ENCODE data around the gene DNAJC28. TPM values are rescaled to one million over a fixed set of nuclear protein-coding genes. Genes with fewer than 3 reads are reported as not detected.

DNAJC28 gene
- total and polyA plus RNA-seq, 2 donors (not counting 1 experiment from before 2014, with no cell fraction given) = 0.30 to 2.5 TPM

DNA sequence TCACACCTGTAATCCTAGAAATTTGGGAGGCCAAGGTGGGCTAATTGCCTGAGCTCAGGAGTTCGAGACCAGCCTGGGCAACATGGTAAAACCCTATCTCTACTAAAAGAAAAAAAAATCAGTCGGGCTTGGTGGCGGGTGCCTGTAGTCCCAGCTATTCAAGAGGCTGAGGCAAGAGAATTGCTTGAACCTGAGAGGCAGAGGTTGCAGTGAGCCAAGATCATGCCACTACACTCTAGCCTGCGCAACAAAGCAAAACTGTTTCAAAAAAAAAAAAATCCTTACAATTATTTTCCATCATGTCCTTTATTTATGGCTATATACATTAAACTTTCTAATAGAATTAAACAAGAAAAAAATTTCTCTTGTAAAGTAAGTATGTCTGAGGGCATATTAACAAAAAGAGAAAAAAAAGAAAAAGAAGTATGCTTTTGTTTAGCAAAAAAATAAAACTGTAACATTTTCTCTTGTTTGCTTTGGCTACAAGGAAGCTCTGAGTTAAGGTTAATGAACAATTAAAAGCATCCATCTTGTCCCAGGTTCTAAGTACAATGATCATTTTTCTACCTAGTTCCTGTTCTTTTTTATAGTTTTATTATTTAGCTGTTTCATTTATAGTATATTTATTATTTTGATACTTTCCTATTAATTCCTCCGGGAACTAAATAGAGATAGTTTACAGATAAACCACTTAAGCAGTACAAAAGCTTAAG is 29.8 kb downstream of the DNAJC28 start:
- H3K9me3 Mint-ChIP-seq (ENCODE audit: insufficient read depth) = no peaks in the 10 kb centered on the region
- no peak for ATAC-seq (ENCODE audit: low read depth)
- Histone ChIP-seq H3K4me3 (ENCODE audit: control extremely low read depth in 1 of 5, extremely low read depth in 1 of 5, insufficient read depth in 1 of 5, low read depth in 2 of 5, low read length in 4 of 5) (no peak overlapping the region), H3K27ac (ENCODE audit: low read length in 2 of 2) (no peak overlapping the region), H3K9ac (ENCODE audit: low read length) (no peak overlapping the region), H3K4me1 (ENCODE audit: control insufficient read depth in 2 of 2, insufficient read depth in 2 of 2, low read length in 2 of 2) (no peaks in the 10 kb centered on the region), H3K36me3 (replicated peaks in 1 of 2; ENCODE audit: control extremely low read depth in 1 of 2, control insufficient read depth in 1 of 2, extremely low read depth in 1 of 2, insufficient read depth in 2 of 2, low read length in 1 of 2) (peaks cover 3 to 15% of the 10 kb centered on the region in 2 experiments), H3K4me2 (replicated peaks; ENCODE audit: low read depth, low read length, poor library complexity, severe bottlenecking) (no peak overlapping the region), H2AFZ (ENCODE audit: insufficient read depth, low read depth, low read length, poor library complexity, severe bottlenecking) (no peak overlapping the region), H4K20me1 (ENCODE audit: control insufficient read depth, insufficient read depth, low read length, poor library complexity, severe bottlenecking) (no peaks in the 10 kb centered on the region), H3K9me3 (ENCODE audit: control extremely low read depth in 1 of 3, control insufficient read depth in 2 of 3, insufficient read depth in 1 of 3, low read length in 2 of 3) (no peaks in the 10 kb centered on the region), H3K79me2 (ENCODE audit: control insufficient read depth, insufficient read depth, low read length) (no peaks in the 10 kb centered on the region), H3K27me3 (replicated peaks in 1 of 4; ENCODE audit: control extremely low read depth in 1 of 4, control insufficient read depth in 3 of 4, insufficient read depth in 4 of 4, low read length in 3 of 4) (no peaks in the 10 kb centered on the region)
- no peaks in the 10 kb centered on the region for H3K27me3 Mint-ChIP-seq
- ChIA-PET POLR2A (interaction anchor here (1.3 kb wide), 1 partner anchor 19 kb away, joined by 4 read pairs; no protein-coding TSS in a partner anchor), CTCF (interaction anchor here (0.6 to 1.4 kb wide), 5 partner anchors 17 to 265 kb away, joined by 3 to 5 read pairs (median 3); partner anchors contain the start of gene TMEM50B)
- H3K27ac Mint-ChIP-seq = no peak overlapping the region
- no peak for DNase-seq
- no peak overlapping the region for H3K4me3 Mint-ChIP-seq
- no peak for TF ChIP-seq EZH2 (IDR thresholded peaks at IDR 0.05; ENCODE audit: borderline replicate concordance, insufficient read depth, low read depth, low read length, poor library complexity, severe bottlenecking)
- TF ChIP-seq, protein P1, sequence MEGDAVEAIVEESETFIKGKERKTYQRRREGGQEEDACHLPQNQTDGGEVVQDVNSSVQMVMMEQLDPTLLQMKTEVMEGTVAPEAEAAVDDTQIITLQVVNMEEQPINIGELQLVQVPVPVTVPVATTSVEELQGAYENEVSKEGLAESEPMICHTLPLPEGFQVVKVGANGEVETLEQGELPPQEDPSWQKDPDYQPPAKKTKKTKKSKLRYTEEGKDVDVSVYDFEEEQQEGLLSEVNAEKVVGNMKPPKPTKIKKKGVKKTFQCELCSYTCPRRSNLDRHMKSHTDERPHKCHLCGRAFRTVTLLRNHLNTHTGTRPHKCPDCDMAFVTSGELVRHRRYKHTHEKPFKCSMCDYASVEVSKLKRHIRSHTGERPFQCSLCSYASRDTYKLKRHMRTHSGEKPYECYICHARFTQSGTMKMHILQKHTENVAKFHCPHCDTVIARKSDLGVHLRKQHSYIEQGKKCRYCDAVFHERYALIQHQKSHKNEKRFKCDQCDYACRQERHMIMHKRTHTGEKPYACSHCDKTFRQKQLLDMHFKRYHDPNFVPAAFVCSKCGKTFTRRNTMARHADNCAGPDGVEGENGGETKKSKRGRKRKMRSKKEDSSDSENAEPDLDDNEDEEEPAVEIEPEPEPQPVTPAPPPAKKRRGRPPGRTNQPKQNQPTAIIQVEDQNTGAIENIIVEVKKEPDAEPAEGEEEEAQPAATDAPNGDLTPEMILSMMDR (IDR thresholded peaks at IDR 0.05) = no peak
- WGBS (ENCODE audit: insufficient coverage) = 100% methylated on average over 1 of the region's 5 CpGs
- no peaks in the 10 kb centered on the region for H3K4me1 Mint-ChIP-seq
- intact Hi-C loops (cut with micrococcal nuclease) = no loop called here

DNA sequence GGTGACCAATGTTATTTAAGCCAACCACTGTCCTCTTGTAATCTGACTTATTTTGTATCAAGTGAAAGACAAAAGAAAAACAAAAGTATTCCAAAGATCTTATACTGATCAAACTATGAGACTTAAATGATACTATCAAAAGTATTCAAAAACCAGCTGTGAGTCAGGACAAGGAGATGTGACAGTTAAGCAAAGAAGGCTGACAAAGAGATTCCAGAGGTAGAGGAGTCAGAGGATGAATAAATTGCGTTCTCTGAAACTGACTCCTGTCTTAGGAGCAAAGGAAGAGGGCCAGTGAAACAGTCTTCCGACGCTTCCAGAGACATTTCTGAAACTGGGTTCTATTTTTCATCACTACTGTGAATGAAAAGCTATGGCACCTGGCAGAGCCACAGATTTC is 32.7 kb downstream of the DNAJC28 start:
- Histone ChIP-seq H3K9me3 (ENCODE audit: control extremely low read depth in 1 of 3, control insufficient read depth in 2 of 3, insufficient read depth in 1 of 3, low read length in 2 of 3) (no peaks in the 10 kb centered on the region), H4K20me1 (ENCODE audit: control insufficient read depth, insufficient read depth, low read length, poor library complexity, severe bottlenecking) (no peaks in the 10 kb centered on the region), H3K27ac (ENCODE audit: low read length in 2 of 2) (no peak overlapping the region), H3K4me3 (ENCODE audit: control extremely low read depth in 1 of 5, extremely low read depth in 1 of 5, insufficient read depth in 1 of 5, low read depth in 2 of 5, low read length in 4 of 5) (no peak overlapping the region), H2AFZ (ENCODE audit: insufficient read depth, low read depth, low read length, poor library complexity, severe bottlenecking) (no peak overlapping the region), H3K36me3 (replicated peaks in 1 of 2; ENCODE audit: control extremely low read depth in 1 of 2, control insufficient read depth in 1 of 2, extremely low read depth in 1 of 2, insufficient read depth in 2 of 2, low read length in 1 of 2) (peaks cover 3 to 22% of the 10 kb centered on the region in 2 experiments), H3K9ac (ENCODE audit: low read length) (no peak overlapping the region), H3K27me3 (replicated peaks in 1 of 4; ENCODE audit: control extremely low read depth in 1 of 4, control insufficient read depth in 3 of 4, insufficient read depth in 4 of 4, low read length in 3 of 4) (no peaks in the 10 kb centered on the region), H3K4me1 (ENCODE audit: control insufficient read depth in 2 of 2, insufficient read depth in 2 of 2, low read length in 2 of 2) (no peaks in the 10 kb centered on the region), H3K79me2 (ENCODE audit: control insufficient read depth, insufficient read depth, low read length) (no peaks in the 10 kb centered on the region), H3K4me2 (replicated peaks; ENCODE audit: low read depth, low read length, poor library complexity, severe bottlenecking) (no peak overlapping the region)
- H3K4me1 Mint-ChIP-seq = no peaks in the 10 kb centered on the region
- no peak for DNase-seq
- POLR2A ChIA-PET = no interaction called here
- no peaks in the 10 kb centered on the region for H3K27me3 Mint-ChIP-seq
- 100% methylated on average over 3 of the region's 3 CpGs for WGBS (ENCODE audit: insufficient coverage)
- no peak for ATAC-seq (ENCODE audit: low read depth)
- CTCF ChIA-PET = interaction anchor here (1.0 to 2.4 kb wide), 2 partner anchors 10 to 262 kb away, joined by 3 to 10 read pairs; no protein-coding TSS in a partner anchor
- H3K27ac Mint-ChIP-seq = no peak overlapping the region
- H3K4me3 Mint-ChIP-seq = no peak overlapping the region
- intact Hi-C loops (cut with micrococcal nuclease) = no loop called here
- TF ChIP-seq, protein P1 (IDR thresholded peaks at IDR 0.05) = no peak
- TF ChIP-seq EZH2 (IDR thresholded peaks at IDR 0.05; ENCODE audit: borderline replicate concordance, insufficient read depth, low read depth, low read length, poor library complexity, severe bottlenecking) = no peak
- no peaks in the 10 kb centered on the region for H3K9me3 Mint-ChIP-seq (ENCODE audit: insufficient read depth)
